HCT116 (cell line): ENCODE measurements around the gene SENP3.

ENCODE experiments used
- CEBPB ChIP-seq: IDR thresholded peaks from 2 replicates; pipeline ENCODE4 v1.6.1; 2012; ENCODE audit warnings: low read depth
- CTCF ChIP-seq, 3 experiments: fragments of 200-600 bp in 1 of 3; sonication (generic) in 1 of 3; IDR thresholded peaks in 2 of 3; conservative IDR thresholded peaks in 1 of 3; 2 replicates each; pipeline ENCODE4 v1.5.1; 2012 to 2017; ENCODE audit warnings: low read depth in 2 of 3, low read length in 2 of 3, antibody characterized with exemption in 1 of 3, borderline replicate concordance in 1 of 3, control low read depth in 1 of 3, mild to moderate bottlenecking in 1 of 3, mixed read lengths in 1 of 3, mixed run types in 1 of 3, moderate library complexity in 1 of 3; ENCODE audit not compliant: insufficient read depth in 1 of 3
- EZH2phosphoT487 ChIP-seq: fragments of 200-600 bp; IDR thresholded peaks from 2 replicates; pipeline ENCODE4 v1.6.1; 2018; ENCODE audit warnings: antibody characterized with exemption, borderline replicate concordance
- POLR2A ChIP-seq: IDR thresholded peaks from 2 replicates; pipeline ENCODE4 v1.7.0; 2011; ENCODE audit warnings: borderline replicate concordance; ENCODE audit not compliant: insufficient read depth, insufficient read length; ENCODE audit errors: extremely low read depth
- ZFX ChIP-seq: fragments of 450-650 bp; IDR thresholded peaks from 2 replicates; pipeline ENCODE4 v1.6.1; 2017

GRCh38 chr17:7512105-7512504 is 49.6 kb upstream of the SENP3 start:
- TF ChIP-seq CTCF (IDR thresholded peaks at IDR 0.05 in 2 of 3, conservative IDR thresholded peaks at IDR 0.05 in 1 of 3; ENCODE audit: borderline replicate concordance in 1 of 3, insufficient read depth in 1 of 3, low read depth in 2 of 3, low read length in 2 of 3) = no peak
- TF ChIP-seq ZFX = no peak
- no peak for TF ChIP-seq POLR2A
- TF ChIP-seq EZH2phosphoT487 = no peak
- TF ChIP-seq CEBPB = no peak
